Cardiac muscle cell (in vitro differentiated cells and primary cell): ENCODE measurements around the gene TRAPPC11. TPM values are rescaled to one million over a fixed set of nuclear protein-coding genes. Genes with fewer than 3 reads are reported as not detected.
"Not testable (repeated sequence)": the region's sequence is repeated elsewhere in the genome, so short reads cannot be mapped to it uniquely, and the experiment has no call there.

ENCODE experiments used
- DNase-seq, 2 donors: peaks; one replicate each; pipeline versions ENCODE4 v3.0.0 to v3.0.0-alpha.2; 2010 to 2017; ENCODE audit warnings: low read depth in 1 of 2, low spot score in 1 of 2
- H3K27ac ChIP-seq: fragments of 200-600 bp; sonication (generic); 2 replicates; pipeline ENCODE4 v1.5.1; 2016
- H3K27me3 ChIP-seq: fragments of 200-600 bp; sonication (generic); 2 replicates; pipeline ENCODE4 v1.6.0; 2016; ENCODE audit warnings: control low read depth
- H3K36me3 ChIP-seq: fragments of 200-600 bp; sonication (generic); 2 replicates; pipeline ENCODE4 v1.5.1; 2016; ENCODE audit warnings: control low read depth
- H3K4me1 ChIP-seq: fragments of 200-600 bp; sonication (generic); 2 replicates; pipeline ENCODE4 v1.8.1; 2017; ENCODE audit warnings: low read depth, mild to moderate bottlenecking, mixed run types
- H3K4me3 ChIP-seq: fragments of 200-600 bp; sonication (generic); 2 replicates; pipeline ENCODE4 v1.5.1; 2016; ENCODE audit warnings: mild to moderate bottlenecking
- H3K9me3 ChIP-seq: fragments of 200-600 bp; sonication (generic); 2 replicates; pipeline ENCODE4 v1.5.1; 2017; ENCODE audit warnings: low read depth, mild to moderate bottlenecking, control low read depth
- CTCF ChIP-seq: IDR thresholded peaks from 2 replicates; pipeline ENCODE4 v1.5.1; 2012; ENCODE audit warnings: low read depth, mild to moderate bottlenecking, low read length
- polyA plus RNA-seq: library from polyadenylated mRNA; unstranded; fragments of >200 nt; fragmentation: Nextera tagmentation; extraction: Ambion mirVana; gene quantifications from 2 replicates; pipeline ENCODE4 v1.2.1, GENCODE V29; 2016
- total RNA-seq: library from RNA; depleted of rRNA; stranded (reverse); fragments of >200 nt; gene quantifications from 2 replicates; pipeline ENCODE4 v1.2.3, GENCODE V29; 2016

TRAPPC11 gene
- total and polyA plus RNA-seq, 2 experiments from 2014 or later, result 15.8 to 45.7 TPM

- Histone ChIP-seq H3K36me3 (no peaks in the 10 kb centered on the region), H3K27me3 (no peaks in the 10 kb centered on the region), H3K27ac (no peak overlapping the region), H3K9me3 (no peaks in the 10 kb centered on the region), H3K4me1 (peaks cover 18% of the 10 kb centered on the region), H3K4me3 (no peak overlapping the region)
- TF ChIP-seq CTCF, result no peak
- no peak for DNase-seq
Observed at GRCh38 chr4:183617075-183617474, 42.0 kb upstream of the TRAPPC11 start.

- H3K27me3 ChIP-seq, result no peaks in the 10 kb centered on the region
- no peaks in the 10 kb centered on the region for H3K9me3 ChIP-seq
- no peak for DNase-seq
- H3K4me1 ChIP-seq, result peaks cover 19% of the 10 kb centered on the region
- H3K36me3 ChIP-seq, result no peaks in the 10 kb centered on the region
- no peak overlapping the region for H3K27ac ChIP-seq
- no peak overlapping the region for H3K4me3 ChIP-seq
- TF ChIP-seq CTCF, result no peak
Observed at GRCh38 chr4:183618681-183619080, 40.4 kb upstream of the TRAPPC11 start.

- no peak for TF ChIP-seq CTCF
- Histone ChIP-seq H3K27ac (no peak overlapping the region), H3K9me3 (no peaks in the 10 kb centered on the region), H3K27me3 (no peaks in the 10 kb centered on the region), H3K4me1 (peaks cover 19% of the 10 kb centered on the region), H3K4me3 (no peak overlapping the region), H3K36me3 (no peaks in the 10 kb centered on the region)
- DNase-seq, result no peak
Observed at GRCh38 chr4:183620421-183620820, 38.7 kb upstream of the TRAPPC11 start.

- Histone ChIP-seq H3K9me3 (no peaks in the 10 kb centered on the region), H3K4me1 (peaks cover 19% of the 10 kb centered on the region), H3K27ac (no peak overlapping the region), H3K4me3 (no peak overlapping the region), H3K36me3 (no peaks in the 10 kb centered on the region), H3K27me3 (no peaks in the 10 kb centered on the region)
- DNase-seq, result no peak
- no peak for TF ChIP-seq CTCF
Observed at GRCh38 chr4:183621875-183622274, 37.2 kb upstream of the TRAPPC11 start.

- Histone ChIP-seq H3K36me3 (no peaks in the 10 kb centered on the region), H3K4me1 (peaks cover 9% of the 10 kb centered on the region), H3K27ac (no peak overlapping the region), H3K4me3 (no peak overlapping the region), H3K27me3 (no peaks in the 10 kb centered on the region), H3K9me3 (no peaks in the 10 kb centered on the region)
- TF ChIP-seq CTCF, result no peak
- no peak for DNase-seq
Observed at GRCh38 chr4:183624548-183624947, 34.5 kb upstream of the TRAPPC11 start.

GRCh38 chr4:183626168-183626567 lies 32.9 kb upstream of the TRAPPC11 start:
- Histone ChIP-seq H3K27me3 (no peaks in the 10 kb centered on the region), H3K9me3 (no peaks in the 10 kb centered on the region), H3K36me3 (no peaks in the 10 kb centered on the region), H3K4me3 (no peak overlapping the region), H3K4me1 (peaks cover 9% of the 10 kb centered on the region), H3K27ac (no peak overlapping the region)
- TF ChIP-seq CTCF, result no peak
- DNase-seq, result no peak

GRCh38 chr4:183627286-183627685 lies 31.8 kb upstream of the TRAPPC11 start:
- not testable (repeated sequence) for H3K4me3 ChIP-seq, DNase-seq, H3K36me3 ChIP-seq

More at GRCh38 chr4:183627286-183627685, 31.8 kb upstream of the TRAPPC11 start:
- not testable (repeated sequence) for H3K27ac ChIP-seq, H3K9me3 ChIP-seq, H3K4me1 ChIP-seq, H3K27me3 ChIP-seq
